ENCODE results near the gene RAF1. TPM values are rescaled to one million over a fixed set of nuclear protein-coding genes. Genes with fewer than 3 reads are reported as not detected.

The RAF1 gene
- total RNA-seq, 1 experiment from 2014 or later: 68.8 TPM

GRCh38 chr3:12707449-12707848 lies 43.5 kb upstream of the RAF1 start:
- no peak for DNase-seq (ENCODE audit: low read depth, low spot score)
- H3K36me3 ChIP-seq (ENCODE audit: control insufficient read depth, insufficient read depth, low read length): no peaks in the 10 kb centered on the region
- no peaks in the 10 kb centered on the region for H3K27me3 ChIP-seq (ENCODE audit: control insufficient read depth, insufficient read depth, low read length)
- H3K27ac ChIP-seq (ENCODE audit: low read length): no peak overlapping the region
- no peak overlapping the region for H3K4me3 ChIP-seq (ENCODE audit: low read depth in 2 of 2, low read length in 2 of 2)
- intact Hi-C loops (cut with micrococcal nuclease; ENCODE audit: unreplicated experiment): no loop called here
- H3K9me3 ChIP-seq (ENCODE audit: control insufficient read depth, insufficient read depth, low read depth, low read length): no peaks in the 10 kb centered on the region
- no TSS peak for BruUV-seq (replicated peaks)
- H3K4me1 ChIP-seq (ENCODE audit: control insufficient read depth, insufficient read depth, low read length): no peaks in the 10 kb centered on the region
- ATAC-seq: no peak
- ChIA-PET POLR2A (no interaction called here), CTCF (no interaction called here)
- TF ChIP-seq, protein P1, sequence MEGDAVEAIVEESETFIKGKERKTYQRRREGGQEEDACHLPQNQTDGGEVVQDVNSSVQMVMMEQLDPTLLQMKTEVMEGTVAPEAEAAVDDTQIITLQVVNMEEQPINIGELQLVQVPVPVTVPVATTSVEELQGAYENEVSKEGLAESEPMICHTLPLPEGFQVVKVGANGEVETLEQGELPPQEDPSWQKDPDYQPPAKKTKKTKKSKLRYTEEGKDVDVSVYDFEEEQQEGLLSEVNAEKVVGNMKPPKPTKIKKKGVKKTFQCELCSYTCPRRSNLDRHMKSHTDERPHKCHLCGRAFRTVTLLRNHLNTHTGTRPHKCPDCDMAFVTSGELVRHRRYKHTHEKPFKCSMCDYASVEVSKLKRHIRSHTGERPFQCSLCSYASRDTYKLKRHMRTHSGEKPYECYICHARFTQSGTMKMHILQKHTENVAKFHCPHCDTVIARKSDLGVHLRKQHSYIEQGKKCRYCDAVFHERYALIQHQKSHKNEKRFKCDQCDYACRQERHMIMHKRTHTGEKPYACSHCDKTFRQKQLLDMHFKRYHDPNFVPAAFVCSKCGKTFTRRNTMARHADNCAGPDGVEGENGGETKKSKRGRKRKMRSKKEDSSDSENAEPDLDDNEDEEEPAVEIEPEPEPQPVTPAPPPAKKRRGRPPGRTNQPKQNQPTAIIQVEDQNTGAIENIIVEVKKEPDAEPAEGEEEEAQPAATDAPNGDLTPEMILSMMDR (IDR thresholded peaks at IDR 0.05): no peak
- TF ChIP-seq TCF7L2 (IDR thresholded peaks at IDR 0.05; ENCODE audit: low read depth, low read length) (no peak), SIN3A (IDR thresholded peaks at IDR 0.05; ENCODE audit: borderline replicate concordance, insufficient read depth, low read depth, low read length) (no peak), REST (IDR thresholded peaks at IDR 0.05; ENCODE audit: insufficient read depth in 1 of 2, low read depth in 2 of 2, low read length in 1 of 2) (no peak), POLR2AphosphoS5 (IDR thresholded peaks at IDR 0.05; ENCODE audit: low read depth, low read length) (no peak)
- in situ Hi-C loops (cut with HindIII; ENCODE audit: low pct_unique_long_range_greater_than_20kb, low sequenced_read_pairs): no loop called here

- no peaks in the 10 kb centered on the region for H3K4me1 ChIP-seq (ENCODE audit: control insufficient read depth, insufficient read depth, low read length)
- ChIA-PET POLR2A (no interaction called here), CTCF (interaction anchor here (0.6 to 0.8 kb wide), 2 partner anchors 28 to 104 kb away, joined by 3 to 4 read pairs; no protein-coding TSS in a partner anchor)
- H3K36me3 ChIP-seq (ENCODE audit: control insufficient read depth, insufficient read depth, low read length): no peaks in the 10 kb centered on the region
- no TSS peak for BruUV-seq (replicated peaks)
- H3K4me3 ChIP-seq (ENCODE audit: low read depth in 2 of 2, low read length in 2 of 2): no peak overlapping the region
- peak; percentile 67 for DNase-seq (ENCODE audit: low read depth, low spot score)
- H3K27me3 ChIP-seq (ENCODE audit: control insufficient read depth, insufficient read depth, low read length): no peaks in the 10 kb centered on the region
- in situ Hi-C loops (cut with HindIII; ENCODE audit: low pct_unique_long_range_greater_than_20kb, low sequenced_read_pairs) (no loop called here), intact Hi-C loops (cut with micrococcal nuclease; ENCODE audit: unreplicated experiment) (no loop called here)
- no peak for TF ChIP-seq REST (IDR thresholded peaks at IDR 0.05; ENCODE audit: insufficient read depth in 1 of 2, low read depth in 2 of 2, low read length in 1 of 2)
- TF ChIP-seq, protein P1 (IDR thresholded peaks at IDR 0.05): peak; percentile 89
- no peak for TF ChIP-seq SIN3A (IDR thresholded peaks at IDR 0.05; ENCODE audit: borderline replicate concordance, insufficient read depth, low read depth, low read length)
- no peak for TF ChIP-seq TCF7L2 (IDR thresholded peaks at IDR 0.05; ENCODE audit: low read depth, low read length)
- H3K9me3 ChIP-seq (ENCODE audit: control insufficient read depth, insufficient read depth, low read depth, low read length): no peaks in the 10 kb centered on the region
- ATAC-seq: peak; percentile 96
- H3K27ac ChIP-seq (ENCODE audit: low read length): no peak overlapping the region
Measured at GRCh38 chr3:12706504-12707253, 42.8 kb upstream of the RAF1 start.
